ENCODE data around the gene GRID1. TPM values are rescaled to one million over a fixed set of nuclear protein-coding genes. Genes with fewer than 3 reads are reported as not detected.

Gene GRID1
- total and polyA plus RNA-seq, 9 of the 15 experiments (the other 6 are each of a cell fraction or from before 2014, with no cell fraction given) = 0.01 to 7.2 (median 1.2) TPM

DNA sequence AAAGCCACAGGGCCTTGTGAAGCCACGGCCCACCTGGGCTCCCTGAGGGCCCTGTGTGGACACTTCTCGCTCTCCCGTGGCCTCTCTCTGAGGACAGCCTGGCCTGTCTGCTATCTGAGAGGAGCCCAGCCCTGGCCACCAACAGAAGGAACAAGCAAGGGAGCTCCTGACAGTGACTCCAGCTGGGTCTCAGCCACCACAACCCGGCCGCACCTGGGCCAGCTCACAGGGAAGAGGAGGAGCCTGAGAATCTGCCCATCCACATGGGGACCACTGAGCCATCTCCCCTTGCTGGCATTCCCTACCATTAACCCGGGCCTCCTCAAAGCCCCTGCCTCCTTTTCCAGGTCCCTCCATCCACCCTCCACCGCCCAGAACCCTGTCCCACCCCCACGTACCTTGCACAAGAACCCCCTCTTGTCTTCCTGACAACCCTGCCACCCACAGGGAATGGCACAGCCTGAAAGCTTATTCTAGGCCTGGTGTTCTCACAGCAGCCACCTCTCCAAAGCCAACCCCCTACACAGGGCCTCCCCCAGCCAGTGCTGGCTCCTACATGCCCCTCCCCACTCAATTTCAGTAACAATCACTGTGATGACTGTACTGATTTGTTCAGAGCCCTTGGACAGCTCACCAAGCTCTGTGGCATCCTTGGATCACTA lies 120.2 kb downstream of the GRID1 start (continued):
- no peak for TF ChIP-seq POLR2H (tag; IDR thresholded peaks at IDR 0.05; ENCODE audit: low read depth)

DNA sequence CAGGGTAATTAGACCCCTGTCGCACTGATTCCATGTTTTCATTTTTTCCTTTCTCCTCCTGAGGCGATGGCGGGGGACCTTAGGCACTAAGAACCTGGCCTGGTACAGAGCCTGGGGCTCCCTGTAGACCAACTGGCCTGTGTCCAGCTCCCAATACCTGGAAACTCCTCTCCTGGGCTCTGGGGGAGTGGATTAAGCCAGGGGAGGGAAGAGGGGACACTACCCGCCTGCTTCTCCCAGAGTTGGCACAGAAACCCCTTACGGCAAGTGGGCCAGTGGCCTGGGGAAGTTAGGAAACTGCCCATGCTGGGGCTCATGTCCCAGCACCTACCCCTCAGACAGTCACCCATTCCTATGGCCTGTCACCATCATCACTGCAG lies 121.6 kb downstream of the GRID1 start:
- no peak overlapping the region for H3K4me2 ChIP-seq (ENCODE audit: insufficient read depth, low read length)
- in situ Hi-C loops (cut with MboI) = no loop called here
- no TSS peak for BruUV-seq (replicated peaks)

More for the DNA sequence above, 121.6 kb downstream of the GRID1 start:
- no peaks in the 10 kb centered on the region for H3K27me3 ChIP-seq (ENCODE audit: control insufficient read depth in 2 of 2, insufficient read depth in 2 of 2, low read length in 2 of 2)
- H3K4me1 ChIP-seq (replicated peaks in 1 of 2; ENCODE audit: control insufficient read depth in 2 of 2, insufficient read depth in 2 of 2, low read length in 2 of 2) = no peaks in the 10 kb centered on the region
- TF ChIP-seq CHD7 (IDR thresholded peaks at IDR 0.05; ENCODE audit: low read depth, low read length) = no peak
- no peaks in the 10 kb centered on the region for H3K9me3 ChIP-seq (replicated peaks; ENCODE audit: control insufficient read depth, insufficient read depth, low read depth, low read length)
- DNase-seq (ENCODE audit: extremely low read depth in 1 of 4, low spot score in 3 of 4) = no peak
- H3K79me2 ChIP-seq (ENCODE audit: control insufficient read depth, insufficient read depth, low read length) = no peaks in the 10 kb centered on the region
- intact Hi-C loops (cut with micrococcal nuclease) = no loop called here
- no peaks in the 10 kb centered on the region for H4K20me1 ChIP-seq (replicated peaks; ENCODE audit: control insufficient read depth, insufficient read depth, low read length)
- H2AFZ ChIP-seq (ENCODE audit: low read depth, low read length) = no peak overlapping the region
- WGBS (ENCODE audit: insufficient coverage, low coverage, missing lambda C conversion rate) = 0% methylated on average over 2 of the region's 5 CpGs
- ATAC-seq = no peak
- no peak overlapping the region for H3K9ac ChIP-seq (ENCODE audit: insufficient read depth in 1 of 2, low read depth in 2 of 2, low read length in 2 of 2)
- no peak overlapping the region for H3K27ac ChIP-seq (ENCODE audit: extremely low read depth, low read depth, low read length)
- CTCF ChIA-PET (ENCODE audit: low intra/inter-chr PET ratio) = no interaction called here
- no peaks in the 10 kb centered on the region for H3K9me1 ChIP-seq (ENCODE audit: control insufficient read depth, insufficient read depth, low read length)
- no peak overlapping the region for H3K4me3 ChIP-seq
- H3K36me3 ChIP-seq (ENCODE audit: control insufficient read depth, insufficient read depth, low read length) = no peaks in the 10 kb centered on the region
- FAIRE-seq = no peak
- POLR2A ChIA-PET = no interaction called here
